Adrenal gland (tissue), 12 donors: Measurements from ENCODE around the gene GALK1. TPM values are rescaled to one million over a fixed set of nuclear protein-coding genes. Genes with fewer than 3 reads are reported as not detected.

Experiments used
- DNase-seq, 7 donors: peaks; one replicate each; pipeline ENCODE4 v3.0.0-alpha.2; 2019 to 2020
- H3K27ac ChIP-seq, 5 donors: fragments of 200-600 bp; sonication (generic) in 4 of 5; 1 replicate in 3 of 5; 2 replicates in 2 of 5; pipeline versions ENCODE4 v1.5.1 to v1.8.0; 2016 to 2020; ENCODE audit warnings: mild to moderate bottlenecking in 1 of 5
- H3K27me3 ChIP-seq: fragments of 200-600 bp; 2 replicates; pipeline ENCODE4 v1.8.0; 2021
- H3K36me3 ChIP-seq, 2 donors: fragments of 200-600 bp; replicated peaks in 1 of 2; 1 replicate in 1 of 2; 2 replicates in 1 of 2; pipeline versions ENCODE4 v1.5.1 to v1.8.0; 2018 to 2022
- H3K4me1 ChIP-seq, 2 donors: fragments of 200-600 bp; replicated peaks in 1 of 2; 1 replicate in 1 of 2; 2 replicates in 1 of 2; pipeline versions ENCODE4 v1.5.1 to v1.8.0; 2018 to 2021
- H3K4me3 ChIP-seq, 4 donors: fragments of 200-600 bp; sonication (generic) in 3 of 4; one replicate each; pipeline ENCODE4 v1.5.1; 2016 to 2018
- H3K9me3 ChIP-seq, 3 donors: fragments of 200-600 bp; sonication (generic) in 1 of 3; replicated peaks in 1 of 3; 1 replicate in 2 of 3; 2 replicates in 1 of 3; pipeline versions ENCODE4 v1.5.1 to v1.8.0; 2016 to 2021
- POLR2A ChIP-seq, 2 donors: fragments of 450-650 bp; IDR thresholded peaks; one replicate each; pipeline ENCODE4 v1.6.1; 2017; ENCODE audit warnings: antibody characterized with exemption in 2 of 2, mild to moderate bottlenecking in 2 of 2, moderate library complexity in 1 of 2
- WGBS, 4 donors: extraction: QIAGEN DNeasy Blood & Tissue Kit in 2 of 4; methylation state at CpG; one replicate each; pipeline versions ENCODE4 v1.1.5 to v1.1.7; 2013 to 2017; 5-methylcytosine and 5-hydroxymethylcytosine counted together
- intact Hi-C, 2 donors: fragments of 100-400 bp; cut with DNase I; formaldehyde crosslinking; loops; one replicate each; pipeline versions ENCODE4 v1.14.1 to v1.15.0; 2022 to 2023
- polyA plus RNA-seq, 3 donors: library from polyadenylated mRNA; stranded (reverse); fragments of 200-250 nt in 2 of 3; fragments of 350-450 nt in 1 of 3; fragmentation: Illumina TruSeq in 1 of 3; extraction: RNeasy Lipid Tissue Mini Kit (QIAGEN cat#74804) in 1 of 3; gene quantifications; one replicate each; pipeline ENCODE4 v1.2.3, GENCODE V29; 2013 to 2014
- total RNA-seq, 9 donors: library from RNA; depleted of rRNA in 4 of 9; stranded (reverse); fragments of >200 nt in 4 of 9; fragments of 120-200 nt in 1 of 9; fragmentation: NEBNext Ultra II Directional in 1 of 9; extraction: Animal tissue kit (Norgen Biotek cat#: 25700) in 1 of 9; gene quantifications; one replicate each; pipeline versions ENCODE4 v1.1.0 to v1.2.4, GENCODE V29; 2013 to 2023
- TF ChIP-seq, protein P1 (sequence below), 6 experiments: fragments of 450-650 bp in 4 of 6; fragments of 200-600 bp in 2 of 6; sonication (generic) in 1 of 6; IDR thresholded peaks; 1 replicate in 5 of 6; 2 replicates in 1 of 6; pipeline versions ENCODE4 v1.5.1 to v1.8.0; 2016 to 2021; ENCODE audit warnings: antibody characterized with exemption in 6 of 6, mild to moderate bottlenecking in 2 of 6, moderate library complexity in 1 of 6
- donor health status: healthy with polysubstance abuse.
- donor health status: Bipolar disorder and iron deficiency.
- donor health status: DM: yes; HTN: yes; CAD: no.
- donor health status: DM: no; HTN: no; CAD: no.
- donor health status: DM: no; HTN: no; CAD: no.
- donor health status: DM: yes; HTN: yes; CAD: no.

Gene GALK1
- total and polyA plus RNA-seq, 12 donors, result 1.4 to 47.3 (median 25.3) TPM

- DNase-seq, result peak in 1 of 7 donors; percentile 9
- H3K4me3 ChIP-seq, result no peak overlapping the region
These were observed 4.5 kb upstream of the GALK1 start for GRCh38 chr17:75769536-75769935.

GRCh38 chr17:75767881-75768280, 2.9 kb upstream of the GALK1 start:
- no peak for TF ChIP-seq POLR2A (IDR thresholded peaks at IDR 0.05)
- TF ChIP-seq, protein P1, sequence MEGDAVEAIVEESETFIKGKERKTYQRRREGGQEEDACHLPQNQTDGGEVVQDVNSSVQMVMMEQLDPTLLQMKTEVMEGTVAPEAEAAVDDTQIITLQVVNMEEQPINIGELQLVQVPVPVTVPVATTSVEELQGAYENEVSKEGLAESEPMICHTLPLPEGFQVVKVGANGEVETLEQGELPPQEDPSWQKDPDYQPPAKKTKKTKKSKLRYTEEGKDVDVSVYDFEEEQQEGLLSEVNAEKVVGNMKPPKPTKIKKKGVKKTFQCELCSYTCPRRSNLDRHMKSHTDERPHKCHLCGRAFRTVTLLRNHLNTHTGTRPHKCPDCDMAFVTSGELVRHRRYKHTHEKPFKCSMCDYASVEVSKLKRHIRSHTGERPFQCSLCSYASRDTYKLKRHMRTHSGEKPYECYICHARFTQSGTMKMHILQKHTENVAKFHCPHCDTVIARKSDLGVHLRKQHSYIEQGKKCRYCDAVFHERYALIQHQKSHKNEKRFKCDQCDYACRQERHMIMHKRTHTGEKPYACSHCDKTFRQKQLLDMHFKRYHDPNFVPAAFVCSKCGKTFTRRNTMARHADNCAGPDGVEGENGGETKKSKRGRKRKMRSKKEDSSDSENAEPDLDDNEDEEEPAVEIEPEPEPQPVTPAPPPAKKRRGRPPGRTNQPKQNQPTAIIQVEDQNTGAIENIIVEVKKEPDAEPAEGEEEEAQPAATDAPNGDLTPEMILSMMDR (IDR thresholded peaks at IDR 0.05), result no peak
- intact Hi-C loops, result loop anchor here (10.0 kb wide), 2 partner anchors 47 to 57 kb away; no protein-coding TSS in a partner anchor
- Histone ChIP-seq H3K27me3 (no peaks in the 10 kb centered on the region), H3K4me3 (no peak overlapping the region), H3K9me3 (no peaks in the 10 kb centered on the region), H3K27ac (no peak overlapping the region), H3K4me1 (peaks cover 2 to 13% of the 10 kb centered on the region in 2 donors), H3K36me3 (no peaks in the 10 kb centered on the region)
- DNase-seq, result peak in 1 of 7 donors; percentile 15
- 85 to 93% (median 90%) methylated on average over 8 of the region's 8 CpGs for WGBS, 4 donors

More at GRCh38 chr17:75769536-75769935, 4.5 kb upstream of the GALK1 start:
- H3K36me3 ChIP-seq, result no peaks in the 10 kb centered on the region
- H3K9me3 ChIP-seq, result no peaks in the 10 kb centered on the region
- intact Hi-C loops, result loop anchor here (10.0 kb wide), 2 partner anchors 45 to 55 kb away; no protein-coding TSS in a partner anchor
- WGBS, 4 donors, result 80 to 96% (median 89%) methylated on average over 3 of the region's 3 CpGs
- no peak overlapping the region for H3K27ac ChIP-seq
- TF ChIP-seq, protein P1 (IDR thresholded peaks at IDR 0.05), result no peak
- no peak for TF ChIP-seq POLR2A (IDR thresholded peaks at IDR 0.05)
- H3K4me1 ChIP-seq, result peaks cover 2 to 4% of the 10 kb centered on the region in 2 donors
- no peaks in the 10 kb centered on the region for H3K27me3 ChIP-seq

- TF ChIP-seq, protein P1 (IDR thresholded peaks at IDR 0.05), result no peak
- no peak for TF ChIP-seq POLR2A (IDR thresholded peaks at IDR 0.05)
- Histone ChIP-seq H3K27ac (no peak overlapping the region), H3K27me3 (no peaks in the 10 kb centered on the region), H3K4me3 (no peak overlapping the region), H3K36me3 (no peaks in the 10 kb centered on the region), H3K4me1 (peaks cover 2 to 13% of the 10 kb centered on the region in 2 donors), H3K9me3 (no peaks in the 10 kb centered on the region)
- no peak for DNase-seq
- WGBS, 4 donors, result 83 to 97% (median 95%) methylated on average over 2 to 4 of the region's 4 CpGs
- intact Hi-C loops, result loop anchor here (10.0 kb wide), 2 partner anchors 49 to 59 kb away; no protein-coding TSS in a partner anchor
These were observed 989 bp upstream of the GALK1 start for GRCh38 chr17:75765981-75766380.

- intact Hi-C loops, result loop anchor here (10.0 kb wide), 2 partner anchors 50 to 60 kb away; no protein-coding TSS in a partner anchor
- peak in 1 of 7 donors; percentile 28 for DNase-seq
- Histone ChIP-seq H3K4me1 (peaks cover 2 to 13% of the 10 kb centered on the region in 2 donors), H3K27ac (peak overlapping the region in 3 of 5 donors; percentile 68 to 91 (median 84)), H3K27me3 (no peaks in the 10 kb centered on the region), H3K4me3 (peak overlapping the region in 3 of 4 donors; percentile 16 to 57 (median 51)), H3K36me3 (no peaks in the 10 kb centered on the region), H3K9me3 (no peaks in the 10 kb centered on the region)
- TF ChIP-seq POLR2A (IDR thresholded peaks at IDR 0.05), result no peak
- TF ChIP-seq, protein P1 (IDR thresholded peaks at IDR 0.05), result peak in 1 of 6 experiments; percentile 44
- 9 to 37% (median 19%) methylated on average over 6 to 14 of the region's 14 CpGs for WGBS, 4 donors
These were observed 628 bp downstream of the GALK1 start for GRCh38 chr17:75764417-75764710.
